Measurements from ENCODE around the gene SNX7.

- no peak for TF ChIP-seq CTCF (IDR thresholded peaks at IDR 0.05)
- no peak for TF ChIP-seq POLR2A (IDR thresholded peaks at IDR 0.05)
Measured at GRCh38 chr1:98653123-98653522, 8.4 kb upstream of the SNX7 start.
